GM18868 (cell line): Measurements from ENCODE around the gene EVC2.

Source experiments
- ATAC-seq: cut with Tn5 transposase; IDR thresholded peaks from one replicate; pipeline ENCODE4 v1.9.1; 2021; ENCODE audit warnings: mild to moderate bottlenecking, moderate library complexity; ENCODE audit not compliant: unreplicated experiment

EVC2 gene

GRCh38 chr4:5678977-5679376 is 29.4 kb downstream of the EVC2 start:
- no peak for ATAC-seq

GRCh38 chr4:5676763-5677162 is 31.6 kb downstream of the EVC2 start:
- ATAC-seq: no peak

- ATAC-seq: no peak
Measured at GRCh38 chr4:5666741-5667140, 41.6 kb downstream of the EVC2 start.

GRCh38 chr4:5664778-5665177 is 43.6 kb downstream of the EVC2 start:
- no peak for ATAC-seq

GRCh38 chr4:5662555-5662954 is 45.8 kb downstream of the EVC2 start:
- ATAC-seq: no peak

- no peak for ATAC-seq
Measured at GRCh38 chr4:5661237-5661636, 47.1 kb downstream of the EVC2 start.

GRCh38 chr4:5660185-5660584 is 48.2 kb downstream of the EVC2 start:
- no peak for ATAC-seq

- no peak for ATAC-seq
Measured at GRCh38 chr4:5658974-5659373, 49.4 kb downstream of the EVC2 start.

GRCh38 chr4:5656415-5656814 is 51.9 kb downstream of the EVC2 start:
- no peak for ATAC-seq

- no peak for ATAC-seq
Measured at GRCh38 chr4:5654791-5655190, 53.6 kb downstream of the EVC2 start.

GRCh38 chr4:5651089-5651488 is 57.3 kb downstream of the EVC2 start:
- no peak for ATAC-seq

- ATAC-seq: no peak
Measured at GRCh38 chr4:5650040-5650439, 58.3 kb downstream of the EVC2 start.

GRCh38 chr4:5647351-5647750 is 61.0 kb downstream of the EVC2 start:
- ATAC-seq: no peak

GRCh38 chr4:5640096-5640495 is 68.3 kb downstream of the EVC2 start:
- ATAC-seq: no peak

- ATAC-seq: no peak
Measured at GRCh38 chr4:5639556-5639955, 68.8 kb downstream of the EVC2 start.

- ATAC-seq: no peak
Measured at GRCh38 chr4:5638976-5639375, 69.4 kb downstream of the EVC2 start.

- no peak for ATAC-seq
Measured at GRCh38 chr4:5638316-5638715, 70.0 kb downstream of the EVC2 start.

GRCh38 chr4:5636766-5637670 is 71.3 kb downstream of the EVC2 start:
- no peak for ATAC-seq

- ATAC-seq: no peak
Measured at GRCh38 chr4:5635826-5636195, 72.5 kb downstream of the EVC2 start.

- ATAC-seq: no peak
Measured at GRCh38 chr4:5632571-5632970, 75.8 kb downstream of the EVC2 start.

- no peak for ATAC-seq
Measured at GRCh38 chr4:5632066-5632440, 76.3 kb downstream of the EVC2 start.

GRCh38 chr4:5631352-5632065 is 76.8 kb downstream of the EVC2 start:
- peak; percentile 53 for ATAC-seq
